ENCODE results near the gene THBS4. TPM values are rescaled to one million over a fixed set of nuclear protein-coding genes. Genes with fewer than 3 reads are reported as not detected.

THBS4 gene
- total and polyA plus RNA-seq, 3 experiments from 2014 or later: 0.55 to 0.98 TPM; not detected in 1

DNA sequence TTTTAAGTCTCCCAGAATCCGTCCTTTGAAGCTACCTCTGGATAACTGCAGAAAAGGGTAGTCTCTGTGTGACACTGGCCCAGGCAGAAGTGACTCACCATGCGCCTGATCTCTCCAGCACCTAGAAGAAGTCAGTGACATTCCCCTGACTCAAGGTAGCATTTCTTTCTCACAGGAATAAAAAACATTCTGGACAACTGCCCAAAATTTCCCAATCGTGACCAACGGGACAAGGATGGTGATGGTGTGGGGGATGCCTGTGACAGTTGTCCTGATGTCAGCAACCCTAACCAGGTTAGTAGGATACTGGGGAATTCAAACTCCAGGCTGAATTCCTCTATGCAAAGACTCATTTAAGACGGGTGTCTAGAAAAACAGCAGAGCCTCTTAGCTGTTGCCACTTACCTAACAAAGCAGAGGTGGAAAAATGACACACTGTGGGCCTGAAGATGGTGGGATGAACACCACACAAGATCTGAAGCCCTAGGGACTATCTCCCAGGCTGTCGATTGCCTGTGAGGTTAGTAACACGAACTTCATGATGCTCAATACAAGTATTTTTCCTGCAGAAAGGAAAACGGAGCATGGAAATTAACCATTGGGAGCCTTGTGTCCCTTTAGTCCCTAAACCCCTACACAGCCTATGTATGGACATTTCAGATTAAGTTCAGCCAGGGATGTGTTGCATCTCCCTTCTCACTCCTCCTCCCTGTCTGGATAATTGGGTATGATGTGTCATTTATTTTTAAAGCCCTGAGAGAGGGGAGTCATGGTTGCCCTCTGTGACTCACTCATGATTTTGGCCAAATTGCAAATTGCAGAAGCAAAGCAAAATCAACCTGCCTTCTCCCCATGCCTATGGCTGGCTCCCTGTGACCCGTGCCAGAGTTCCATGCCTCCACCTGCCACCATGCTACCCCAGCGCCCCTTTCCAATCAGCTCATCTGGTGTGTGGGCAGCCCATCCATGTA is 37.2 kb downstream of the THBS4 start:
- Mint-ChIP-seq H3K4me1 (no peaks in the 10 kb centered on the region), H3K9me3 (no peaks in the 10 kb centered on the region), H3K27me3 (no peaks in the 10 kb centered on the region), H3K36me3 (peaks cover 0 to 17% (median 7%) of the 10 kb centered on the region in 3 donors), H3K27ac (no peak overlapping the region), H3K4me3 (no peak overlapping the region)
- H3K36me3 ChIP-seq (ENCODE audit: insufficient read depth, low read length): no peaks in the 10 kb centered on the region
- H3K9me3 ChIP-seq (ENCODE audit: low read length): no peaks in the 10 kb centered on the region
- H3K27me3 ChIP-seq (ENCODE audit: insufficient read depth, low read length, poor library complexity, severe bottlenecking): no peaks in the 10 kb centered on the region
- no peak overlapping the region for H3K27ac ChIP-seq (ENCODE audit: low read depth, low read length)
- POLR2A ChIA-PET: no interaction called here
- DNase-seq: no peak
- no peaks in the 10 kb centered on the region for H3K4me1 ChIP-seq (ENCODE audit: insufficient read depth, low read length)
- CTCF ChIA-PET: interaction anchor here (1.2 kb wide), 1 partner anchor 10 kb away, joined by 4 read pairs; no protein-coding TSS in a partner anchor
- no peak overlapping the region for H3K4me3 ChIP-seq (ENCODE audit: low read length)

DNA sequence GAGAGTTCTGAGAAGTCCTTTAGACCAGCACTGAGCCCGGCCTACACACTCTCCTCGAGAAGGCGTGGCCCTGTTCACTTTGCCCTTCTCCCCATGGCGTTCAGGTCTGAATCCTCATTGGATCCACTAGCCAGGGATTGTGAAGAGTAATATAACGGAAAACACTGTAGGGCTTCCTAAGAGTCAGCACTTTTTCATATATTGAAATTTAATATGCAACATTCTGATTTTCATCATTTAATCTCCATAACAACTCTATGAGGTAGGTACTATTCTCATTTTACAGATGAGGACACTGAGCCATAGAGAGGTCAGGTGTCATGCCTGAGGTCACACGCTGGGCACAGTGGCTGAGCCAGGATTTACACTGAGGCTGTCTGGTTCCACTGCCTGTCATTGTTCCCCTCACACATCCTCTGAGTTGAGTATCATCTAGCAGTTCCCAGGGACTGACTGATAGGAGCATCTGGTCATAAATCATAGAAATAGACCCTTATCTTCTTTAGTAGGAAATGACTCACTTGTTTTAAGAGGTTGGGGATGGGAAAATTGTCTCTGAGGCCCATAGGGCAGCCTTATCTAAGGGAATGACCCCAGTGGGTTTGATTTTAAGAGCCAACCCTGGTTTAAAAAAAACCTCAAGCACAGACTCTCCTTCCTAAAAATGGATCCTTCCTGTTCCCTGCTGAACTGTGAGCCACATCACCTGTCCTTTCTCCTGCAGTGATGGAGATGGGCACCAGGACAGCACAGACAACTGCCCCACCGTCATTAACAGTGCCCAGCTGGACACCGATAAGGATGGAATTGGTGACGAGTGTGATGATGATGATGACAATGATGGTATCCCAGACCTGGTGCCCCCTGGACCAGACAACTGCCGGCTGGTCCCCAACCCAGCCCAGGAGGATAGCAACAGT is 41.2 kb downstream of the THBS4 start:
- no peak for DNase-seq
- Histone ChIP-seq H3K27me3 (ENCODE audit: insufficient read depth, low read length, poor library complexity, severe bottlenecking) (no peaks in the 10 kb centered on the region), H3K4me3 (ENCODE audit: low read length) (no peak overlapping the region), H3K27ac (ENCODE audit: low read depth, low read length) (no peak overlapping the region), H3K9me3 (ENCODE audit: low read length) (no peaks in the 10 kb centered on the region), H3K4me1 (ENCODE audit: insufficient read depth, low read length) (no peaks in the 10 kb centered on the region), H3K36me3 (ENCODE audit: insufficient read depth, low read length) (no peaks in the 10 kb centered on the region)
- ChIA-PET POLR2A (interaction anchor here (0.6 kb wide), 1 partner anchor 181 kb away, joined by 3 read pairs; no protein-coding TSS in a partner anchor), CTCF (no interaction called here)
- peaks cover 0 to 35% (median 7%) of the 10 kb centered on the region in 3 donors for H3K36me3 Mint-ChIP-seq
- H3K4me1 Mint-ChIP-seq: no peaks in the 10 kb centered on the region
- H3K9me3 Mint-ChIP-seq: no peaks in the 10 kb centered on the region
- H3K27me3 Mint-ChIP-seq: no peaks in the 10 kb centered on the region
- no peak overlapping the region for H3K4me3 Mint-ChIP-seq
- no peak overlapping the region for H3K27ac Mint-ChIP-seq

DNA sequence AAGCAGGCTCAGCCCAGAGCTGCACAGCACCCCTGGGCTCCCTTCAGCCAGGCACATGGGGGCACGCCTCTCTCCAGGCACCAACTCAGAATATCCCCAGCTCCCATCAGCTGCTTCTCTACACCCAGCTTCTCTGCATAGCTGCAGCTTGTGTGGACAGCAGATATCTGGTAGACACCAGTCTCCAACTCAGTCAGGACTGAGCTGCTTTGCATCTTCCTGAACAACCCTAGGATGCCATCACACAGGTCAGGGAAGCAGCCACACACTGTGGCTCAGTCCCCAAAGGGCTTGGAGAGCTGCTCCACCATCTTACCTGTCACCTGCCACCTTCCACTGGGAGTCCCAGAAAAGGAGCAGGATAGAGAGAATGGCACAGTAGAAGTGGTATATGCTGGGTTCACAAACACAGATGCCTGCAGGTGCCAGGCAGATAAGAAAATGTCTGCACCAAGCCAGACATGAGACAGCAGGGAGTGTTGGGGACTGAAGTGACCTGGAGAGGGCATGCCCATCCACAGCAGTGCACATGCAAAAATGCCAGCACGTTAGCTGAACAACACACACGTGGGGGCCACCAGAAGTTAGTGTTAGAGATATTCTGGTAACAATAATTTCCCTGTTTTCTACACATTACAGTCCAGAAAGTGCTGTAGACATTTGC is 42.0 kb downstream of the THBS4 start:
- Mint-ChIP-seq H3K27ac (no peak overlapping the region), H3K36me3 (peaks cover 0 to 32% (median 0%) of the 10 kb centered on the region in 3 donors), H3K9me3 (no peaks in the 10 kb centered on the region), H3K4me1 (no peaks in the 10 kb centered on the region), H3K4me3 (no peak overlapping the region), H3K27me3 (no peaks in the 10 kb centered on the region)
- Histone ChIP-seq H3K36me3 (ENCODE audit: insufficient read depth, low read length) (no peaks in the 10 kb centered on the region), H3K27ac (ENCODE audit: low read depth, low read length) (no peak overlapping the region), H3K4me1 (ENCODE audit: insufficient read depth, low read length) (no peaks in the 10 kb centered on the region), H3K27me3 (ENCODE audit: insufficient read depth, low read length, poor library complexity, severe bottlenecking) (no peaks in the 10 kb centered on the region), H3K9me3 (ENCODE audit: low read length) (no peaks in the 10 kb centered on the region), H3K4me3 (ENCODE audit: low read length) (no peak overlapping the region)
- DNase-seq: no peak
- ChIA-PET POLR2A (interaction anchor here (0.6 kb wide), 1 partner anchor 180 kb away, joined by 3 read pairs; no protein-coding TSS in a partner anchor), CTCF (no interaction called here)

DNA sequence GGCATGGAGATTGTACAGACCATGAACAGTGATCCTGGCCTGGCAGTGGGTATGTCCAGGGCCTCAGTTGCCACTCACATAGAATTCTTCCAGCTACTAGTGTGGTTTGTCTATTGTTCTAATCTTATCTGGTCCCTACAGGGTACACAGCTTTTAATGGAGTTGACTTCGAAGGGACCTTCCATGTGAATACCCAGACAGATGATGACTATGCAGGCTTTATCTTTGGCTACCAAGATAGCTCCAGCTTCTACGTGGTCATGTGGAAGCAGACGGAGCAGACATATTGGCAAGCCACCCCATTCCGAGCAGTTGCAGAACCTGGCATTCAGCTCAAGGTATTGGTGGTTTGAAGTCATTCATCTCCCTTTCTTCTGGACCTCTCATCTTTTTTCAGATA is 43.8 kb downstream of the THBS4 start:
- CTCF ChIA-PET: interaction anchor here (0.5 to 1.2 kb wide), 4 partner anchors 12 to 1140 kb away, joined by 3 to 4 read pairs (median 4); no protein-coding TSS in a partner anchor
- DNase-seq: no peak
- H3K4me1 ChIP-seq (ENCODE audit: insufficient read depth, low read length): peaks cover 4% of the 10 kb centered on the region
- H3K27ac ChIP-seq (ENCODE audit: low read depth, low read length): no peak overlapping the region
- H3K4me3 ChIP-seq (ENCODE audit: low read length): no peak overlapping the region
- H3K4me3 Mint-ChIP-seq: no peak overlapping the region
- POLR2A ChIA-PET: no interaction called here
- H3K27ac Mint-ChIP-seq: peak overlapping the region in 1 of 8 donors; percentile 50
- no peaks in the 10 kb centered on the region for H3K27me3 ChIP-seq (ENCODE audit: insufficient read depth, low read length, poor library complexity, severe bottlenecking)
- no peaks in the 10 kb centered on the region for H3K9me3 Mint-ChIP-seq
- H3K36me3 ChIP-seq (ENCODE audit: insufficient read depth, low read length): no peaks in the 10 kb centered on the region
- H3K36me3 Mint-ChIP-seq: peaks cover 0 to 32% (median 3%) of the 10 kb centered on the region in 3 donors
- H3K4me1 Mint-ChIP-seq: peaks cover 9 to 15% (median 13%) of the 10 kb centered on the region in 3 donors
- no peaks in the 10 kb centered on the region for H3K27me3 Mint-ChIP-seq
- no peaks in the 10 kb centered on the region for H3K9me3 ChIP-seq (ENCODE audit: low read length)

DNA sequence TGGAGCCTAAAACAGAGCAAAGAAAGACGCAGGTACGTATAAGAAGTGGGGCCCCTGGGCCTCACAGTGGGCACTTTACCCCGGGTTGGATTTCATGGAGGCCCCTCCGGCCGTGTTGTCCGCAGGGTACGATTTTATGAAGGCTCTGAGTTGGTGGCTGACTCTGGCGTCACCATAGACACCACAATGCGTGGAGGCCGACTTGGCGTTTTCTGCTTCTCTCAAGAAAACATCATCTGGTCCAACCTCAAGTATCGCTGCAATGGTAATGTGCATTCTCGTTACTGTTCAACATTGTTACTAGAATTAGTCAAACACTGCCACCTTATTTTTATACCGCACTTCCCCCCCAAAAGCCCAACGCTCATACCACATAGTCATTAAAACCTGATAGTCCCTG is 47.1 kb downstream of the THBS4 start:
- H3K4me1 ChIP-seq (ENCODE audit: insufficient read depth, low read length): peaks cover 4% of the 10 kb centered on the region
- Mint-ChIP-seq H3K27me3 (no peaks in the 10 kb centered on the region), H3K4me1 (peaks cover 9 to 15% (median 13%) of the 10 kb centered on the region in 3 donors), H3K27ac (no peak overlapping the region), H3K9me3 (no peaks in the 10 kb centered on the region), H3K36me3 (peaks cover 0 to 27% (median 3%) of the 10 kb centered on the region in 3 donors), H3K4me3 (peak overlapping the region in 5 of 7 donors; percentile 68 to 86 (median 75))
- H3K4me3 ChIP-seq (ENCODE audit: low read length): no peak overlapping the region
- no peak for DNase-seq
- POLR2A ChIA-PET: no interaction called here
- no peaks in the 10 kb centered on the region for H3K9me3 ChIP-seq (ENCODE audit: low read length)
- H3K27ac ChIP-seq (ENCODE audit: low read depth, low read length): no peak overlapping the region
- CTCF ChIA-PET: interaction anchor here (1.3 kb wide), 1 partner anchor 11 kb away, joined by 4 read pairs; no protein-coding TSS in a partner anchor
- no peaks in the 10 kb centered on the region for H3K36me3 ChIP-seq (ENCODE audit: insufficient read depth, low read length)
- H3K27me3 ChIP-seq (ENCODE audit: insufficient read depth, low read length, poor library complexity, severe bottlenecking): no peaks in the 10 kb centered on the region

DNA sequence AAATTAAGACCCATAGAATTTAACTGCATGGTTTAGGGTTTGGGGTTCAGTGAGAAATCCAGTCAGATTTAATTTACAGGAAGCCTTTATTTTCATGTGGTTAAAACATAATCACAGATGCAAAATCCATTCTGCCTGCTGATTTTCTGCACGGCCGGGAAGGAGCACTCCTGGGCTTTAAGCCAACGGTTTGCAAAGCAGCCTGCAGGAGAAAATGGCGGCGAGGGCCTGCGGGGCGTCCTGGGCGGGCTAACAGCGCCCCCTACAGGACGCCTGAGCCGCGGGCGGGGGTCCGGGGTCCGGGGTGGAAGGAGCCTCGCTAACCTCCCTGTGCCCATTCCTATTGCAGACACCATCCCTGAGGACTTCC is 47.6 kb downstream of the THBS4 start:
- Histone ChIP-seq H3K27ac (ENCODE audit: low read depth, low read length) (no peak overlapping the region), H3K4me3 (ENCODE audit: low read length) (peak overlapping the region; percentile 42), H3K36me3 (ENCODE audit: insufficient read depth, low read length) (no peaks in the 10 kb centered on the region), H3K27me3 (ENCODE audit: insufficient read depth, low read length, poor library complexity, severe bottlenecking) (no peaks in the 10 kb centered on the region), H3K9me3 (ENCODE audit: low read length) (no peaks in the 10 kb centered on the region), H3K4me1 (ENCODE audit: insufficient read depth, low read length) (peaks cover 4% of the 10 kb centered on the region)
- ChIA-PET POLR2A (no interaction called here), CTCF (interaction anchor here (0.6 to 3.5 kb wide), 22 partner anchors 8 to 1809 kb away, joined by 3 to 32 read pairs (median 3); no protein-coding TSS in a partner anchor)
- no peaks in the 10 kb centered on the region for H3K9me3 Mint-ChIP-seq
- peak overlapping the region in 1 of 8 donors; percentile 88 for H3K27ac Mint-ChIP-seq
- H3K36me3 Mint-ChIP-seq: peaks cover 0 to 24% (median 3%) of the 10 kb centered on the region in 3 donors
- H3K4me3 Mint-ChIP-seq: peak overlapping the region in 6 of 7 donors; percentile 55 to 86 (median 72)
- DNase-seq: peak; percentile 6 to 61 (median 39)
- H3K27me3 Mint-ChIP-seq: no peaks in the 10 kb centered on the region
- H3K4me1 Mint-ChIP-seq: peaks cover 9 to 15% (median 13%) of the 10 kb centered on the region in 3 donors

DNA sequence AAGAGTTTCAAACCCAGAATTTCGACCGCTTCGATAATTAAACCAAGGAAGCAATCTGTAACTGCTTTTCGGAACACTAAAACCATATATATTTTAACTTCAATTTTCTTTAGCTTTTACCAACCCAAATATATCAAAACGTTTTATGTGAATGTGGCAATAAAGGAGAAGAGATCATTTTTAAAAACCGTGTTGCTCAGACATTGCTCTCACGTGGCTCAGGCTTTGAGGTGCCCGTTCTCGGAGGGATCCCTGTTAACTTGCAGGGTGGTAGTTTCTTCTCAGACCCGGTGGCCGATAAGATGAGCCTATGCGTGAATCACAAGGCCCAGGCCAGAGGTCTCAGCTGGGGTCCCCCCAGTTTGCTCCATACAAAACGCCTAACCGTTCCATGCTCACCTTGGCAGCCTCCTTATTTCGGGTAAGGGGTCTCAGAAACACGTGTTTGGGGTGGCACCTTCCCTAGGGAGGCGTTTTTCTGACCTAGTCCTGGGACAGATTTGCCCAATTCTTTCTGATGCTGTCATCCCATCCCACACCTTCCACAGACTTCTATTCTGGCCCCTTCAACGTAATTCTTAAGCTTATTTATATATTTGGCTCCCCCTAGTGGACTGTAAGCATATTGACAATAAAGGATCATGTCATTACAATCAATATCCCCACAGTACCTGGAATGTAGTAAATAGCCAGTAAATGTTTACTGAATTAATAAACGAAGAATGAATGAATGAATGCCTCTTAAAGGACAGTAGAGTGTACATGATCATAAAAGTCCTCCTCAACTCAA is 48.1 kb downstream of the THBS4 start:
- Mint-ChIP-seq H3K27me3 (no peaks in the 10 kb centered on the region), H3K4me1 (peaks cover 9 to 15% (median 13%) of the 10 kb centered on the region in 3 donors), H3K4me3 (peak overlapping the region; percentile 55 to 86 (median 75)), H3K9me3 (no peaks in the 10 kb centered on the region), H3K27ac (peak overlapping the region; percentile 4 to 92 (median 60)), H3K36me3 (peaks cover 0 to 21% (median 3%) of the 10 kb centered on the region in 3 donors)
- DNase-seq: peak in 2 of 5 donors; percentile 51 to 57
- Histone ChIP-seq H3K27me3 (ENCODE audit: insufficient read depth, low read length, poor library complexity, severe bottlenecking) (no peaks in the 10 kb centered on the region), H3K4me3 (ENCODE audit: low read length) (peak overlapping the region; percentile 42), H3K9me3 (ENCODE audit: low read length) (no peaks in the 10 kb centered on the region), H3K4me1 (ENCODE audit: insufficient read depth, low read length) (peaks cover 4% of the 10 kb centered on the region), H3K36me3 (ENCODE audit: insufficient read depth, low read length) (no peaks in the 10 kb centered on the region), H3K27ac (ENCODE audit: low read depth, low read length) (no peak overlapping the region)
- CTCF ChIA-PET: interaction anchor here (0.6 to 3.5 kb wide), 33 partner anchors 9 to 1810 kb away, joined by 3 to 32 read pairs (median 3); no protein-coding TSS in a partner anchor
- POLR2A ChIA-PET: no interaction called here

All from CD8-positive, alpha-beta memory T cell (primary cell).